ENCODE data around the gene SPATA31D4.
"Not testable (repeated sequence)": the region's sequence is repeated elsewhere in the genome, so short reads cannot be mapped to it uniquely, and the experiment has no call there.

Gene SPATA31D4

DNA sequence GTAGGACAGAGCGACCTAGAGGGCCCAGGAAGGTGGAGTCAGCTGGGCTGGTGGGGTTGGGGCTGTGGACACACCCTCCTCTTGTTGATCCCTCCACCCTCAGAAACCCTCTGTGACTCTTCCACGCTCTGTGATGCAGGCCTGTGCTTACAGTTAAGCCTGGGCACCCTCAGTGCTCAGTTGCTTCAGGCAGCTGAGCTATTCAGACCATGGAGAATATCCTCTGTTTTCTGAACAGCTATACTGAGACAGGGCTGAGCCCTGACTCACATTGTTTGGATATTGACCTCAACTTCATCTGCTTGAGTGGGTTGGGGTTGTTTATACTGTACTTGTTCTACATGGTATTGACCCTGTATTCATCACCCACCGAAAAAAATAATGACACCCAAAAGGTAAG lies at the start of gene SPATA31D4:
SPATA31D4 (plus strand) TSS at position 124 of the 400 bp plus-strand sequence; CDS start at position 210, 86 bp downstream.
- ATAC-seq (replicated peaks); DNase-seq; H3K4me1 Mint-ChIP-seq; H3K27ac Mint-ChIP-seq; H3K27me3 Mint-ChIP-seq; H3K9me3 Mint-ChIP-seq; H3K4me3 Mint-ChIP-seq; H3K36me3 Mint-ChIP-seq: not testable (repeated sequence)

DNA sequence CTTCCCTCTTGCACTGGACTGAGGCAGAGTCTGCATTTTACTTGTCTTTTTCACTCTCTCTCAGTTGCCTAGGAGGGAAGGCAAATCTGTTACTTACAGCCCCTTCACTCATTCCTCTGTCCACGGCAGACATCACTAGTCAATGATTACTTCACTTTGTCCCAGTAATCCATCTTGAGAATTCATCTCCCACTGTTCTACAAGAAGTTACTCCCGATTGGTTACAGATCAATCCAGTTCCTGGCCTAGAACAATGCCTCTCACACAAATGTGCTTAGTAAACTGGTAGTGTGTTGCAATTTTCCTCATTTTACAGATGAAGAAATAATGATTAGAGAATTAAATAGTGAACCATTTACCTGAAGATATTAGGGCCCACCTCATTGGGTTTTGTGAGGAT lies 49.7 kb upstream of the SPATA31D4 start:
- Mint-ChIP-seq H3K9me3 (no peaks in the 10 kb centered on the region), H3K36me3 (no peaks in the 10 kb centered on the region), H3K4me3 (no peak overlapping the region), H3K4me1 (peaks cover 0 to 3% of the 10 kb centered on the region in 2 donors), H3K27ac (no peak overlapping the region), H3K27me3 (peaks cover 0 to 5% of the 10 kb centered on the region in 2 donors)
- ATAC-seq (replicated peaks) (no peak), DNase-seq (no peak)

DNA sequence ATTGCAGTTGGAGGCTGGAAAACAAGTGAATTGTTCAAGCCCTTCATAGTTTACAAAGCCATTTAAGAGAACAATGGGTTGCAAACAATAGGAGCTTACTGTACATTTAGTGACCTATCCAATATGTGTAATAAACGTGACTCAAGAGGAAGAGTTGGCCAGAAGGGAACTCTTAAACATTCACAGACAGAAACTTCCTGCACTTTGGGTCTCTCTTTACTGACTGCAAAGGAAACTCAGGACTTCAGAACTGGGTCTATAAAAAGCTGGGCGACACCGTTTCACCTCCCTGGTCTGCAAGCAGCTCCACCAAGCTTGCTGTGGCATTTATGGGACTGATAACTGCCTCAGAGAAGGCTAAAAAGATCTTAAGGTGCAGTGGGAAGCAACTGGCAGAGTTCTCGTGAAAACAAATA lies 48.7 kb upstream of the SPATA31D4 start:
- H3K4me1 Mint-ChIP-seq = peaks cover 0 to 3% of the 10 kb centered on the region in 2 donors
- H3K27me3 Mint-ChIP-seq = peaks cover 0 to 4% of the 10 kb centered on the region in 2 donors
- no peak for ATAC-seq (replicated peaks)
- H3K9me3 Mint-ChIP-seq = no peaks in the 10 kb centered on the region
- no peak overlapping the region for H3K27ac Mint-ChIP-seq
- no peak for DNase-seq
- no peaks in the 10 kb centered on the region for H3K36me3 Mint-ChIP-seq
- H3K4me3 Mint-ChIP-seq = no peak overlapping the region

DNA sequence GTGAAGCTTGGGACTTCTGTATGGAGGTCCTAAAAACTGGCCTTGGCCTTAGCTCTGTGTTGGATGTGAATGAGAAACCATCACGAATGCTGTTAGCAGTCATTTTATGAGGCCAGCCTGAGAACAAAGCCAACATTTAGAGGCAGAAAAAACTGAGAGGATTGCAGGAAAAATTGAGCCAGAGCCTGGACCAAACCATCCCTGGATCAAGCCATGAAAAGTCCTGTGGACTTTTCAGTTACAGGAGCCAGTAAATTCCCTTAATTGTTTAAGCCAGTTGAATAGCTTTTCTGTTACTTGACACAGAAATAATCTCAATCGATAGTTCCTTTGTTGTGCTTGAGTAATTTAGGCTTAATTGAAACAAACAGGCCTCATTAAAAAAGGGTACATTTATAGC lies 42.6 kb upstream of the SPATA31D4 start:
- ATAC-seq (replicated peaks) (no peak), DNase-seq (no peak)
- Mint-ChIP-seq H3K4me3 (no peak overlapping the region), H3K36me3 (no peaks in the 10 kb centered on the region), H3K4me1 (no peaks in the 10 kb centered on the region), H3K9me3 (no peaks in the 10 kb centered on the region), H3K27ac (no peak overlapping the region), H3K27me3 (peaks cover 0 to 5% of the 10 kb centered on the region in 2 donors)

DNA sequence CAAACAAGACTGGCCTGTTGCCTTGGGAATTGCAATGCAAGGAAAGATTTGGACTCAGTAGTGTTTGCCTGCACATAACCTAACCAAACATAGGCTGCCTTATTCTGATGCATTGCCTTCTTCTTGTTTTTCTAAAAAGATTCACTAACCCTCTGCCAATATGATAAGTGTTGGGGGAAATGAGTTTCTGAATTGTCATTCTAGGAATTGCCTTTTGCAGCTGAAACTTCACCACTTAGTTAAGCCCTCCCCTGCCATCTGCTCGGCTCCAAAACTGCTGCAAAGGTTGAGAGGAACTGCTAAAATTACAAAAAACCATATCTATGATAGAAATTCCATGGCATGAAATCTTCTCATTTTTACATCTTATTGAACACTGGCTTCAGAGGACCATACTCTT lies 41.6 kb upstream of the SPATA31D4 start:
- no peaks in the 10 kb centered on the region for H3K36me3 Mint-ChIP-seq
- no peaks in the 10 kb centered on the region for H3K4me1 Mint-ChIP-seq
- H3K27ac Mint-ChIP-seq = no peak overlapping the region
- no peak for DNase-seq
- no peak overlapping the region for H3K4me3 Mint-ChIP-seq
- no peak for ATAC-seq (replicated peaks)
- no peaks in the 10 kb centered on the region for H3K9me3 Mint-ChIP-seq
- H3K27me3 Mint-ChIP-seq = peaks cover 0 to 5% of the 10 kb centered on the region in 2 donors

DNA sequence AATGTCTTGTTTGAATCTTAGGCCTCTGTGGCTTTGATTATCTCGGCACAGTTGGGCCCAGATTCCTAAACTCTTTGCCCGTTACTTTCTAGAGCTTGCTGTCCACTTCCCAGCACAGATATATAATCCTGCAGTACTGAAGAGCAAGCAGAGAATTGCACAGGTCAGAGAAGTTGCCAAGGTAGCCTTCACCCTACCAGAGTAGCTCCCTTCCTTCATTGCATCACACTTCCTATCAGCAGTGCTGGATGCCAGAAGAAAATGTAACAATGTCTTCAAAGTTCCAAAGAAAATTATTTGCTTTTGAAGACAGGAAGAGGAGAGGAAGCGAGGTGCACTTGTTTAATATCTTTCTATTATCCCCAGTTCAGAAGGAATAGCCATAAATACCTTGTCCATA lies 38.1 kb upstream of the SPATA31D4 start:
- H3K4me3 Mint-ChIP-seq = no peak overlapping the region
- DNase-seq (no peak), ATAC-seq (replicated peaks) (no peak)
- no peak overlapping the region for H3K27ac Mint-ChIP-seq
- H3K4me1 Mint-ChIP-seq = peaks cover 2 to 5% of the 10 kb centered on the region in 2 donors
- no peaks in the 10 kb centered on the region for H3K36me3 Mint-ChIP-seq
- H3K9me3 Mint-ChIP-seq = no peaks in the 10 kb centered on the region
- H3K27me3 Mint-ChIP-seq = peaks cover 0 to 5% of the 10 kb centered on the region in 2 donors

DNA sequence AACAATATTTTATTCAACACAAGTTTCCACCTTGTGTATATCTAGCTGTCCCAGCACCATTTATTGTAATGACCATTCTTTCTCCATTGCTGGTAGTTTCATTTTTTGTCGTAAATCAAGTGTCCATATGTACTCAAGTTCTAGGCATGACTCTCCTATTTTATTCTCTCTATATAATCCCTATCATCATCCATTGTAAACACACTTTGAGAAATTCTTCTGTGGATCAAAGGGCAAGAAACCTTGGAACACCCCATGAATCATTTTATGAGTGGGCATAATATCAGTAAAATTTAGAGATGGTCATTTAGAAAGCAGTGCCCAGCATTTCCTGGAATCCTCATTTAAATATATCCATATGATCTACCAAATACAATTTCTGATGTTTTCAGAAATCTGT lies 35.8 kb upstream of the SPATA31D4 start:
- Mint-ChIP-seq H3K4me1 (peaks cover 6 to 11% of the 10 kb centered on the region in 2 donors), H3K9me3 (no peaks in the 10 kb centered on the region), H3K36me3 (no peaks in the 10 kb centered on the region), H3K4me3 (no peak overlapping the region), H3K27ac (no peak overlapping the region), H3K27me3 (peaks cover 0 to 5% of the 10 kb centered on the region in 2 donors)
- no peak for ATAC-seq (replicated peaks)
- DNase-seq = no peak

DNA sequence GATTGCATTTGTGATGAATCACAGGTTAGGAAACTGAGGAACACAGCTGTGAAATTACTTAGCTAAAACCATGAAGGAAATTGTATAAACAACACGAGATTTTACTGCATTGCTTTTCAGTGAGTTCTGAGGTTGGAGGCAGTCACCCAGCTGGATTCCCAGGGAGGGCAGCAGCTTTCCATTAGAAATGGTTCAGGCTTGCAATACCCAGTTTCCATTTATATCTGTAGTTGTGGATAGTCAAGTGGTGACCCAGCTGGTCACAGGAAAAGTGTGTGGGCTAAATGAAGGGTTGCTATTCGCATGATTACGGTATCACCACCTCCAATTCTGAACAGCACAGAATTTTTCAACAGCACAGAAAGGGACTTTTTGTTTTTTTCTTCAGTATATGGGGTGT lies 34.3 kb upstream of the SPATA31D4 start:
- Mint-ChIP-seq H3K4me3 (no peak overlapping the region), H3K27me3 (peaks cover 0 to 5% of the 10 kb centered on the region in 2 donors), H3K36me3 (no peaks in the 10 kb centered on the region), H3K9me3 (no peaks in the 10 kb centered on the region), H3K27ac (no peak overlapping the region), H3K4me1 (peaks cover 7 to 11% of the 10 kb centered on the region in 2 donors)
- DNase-seq (no peak), ATAC-seq (replicated peaks) (peak in 1 of 2 donors; percentile 27)

DNA sequence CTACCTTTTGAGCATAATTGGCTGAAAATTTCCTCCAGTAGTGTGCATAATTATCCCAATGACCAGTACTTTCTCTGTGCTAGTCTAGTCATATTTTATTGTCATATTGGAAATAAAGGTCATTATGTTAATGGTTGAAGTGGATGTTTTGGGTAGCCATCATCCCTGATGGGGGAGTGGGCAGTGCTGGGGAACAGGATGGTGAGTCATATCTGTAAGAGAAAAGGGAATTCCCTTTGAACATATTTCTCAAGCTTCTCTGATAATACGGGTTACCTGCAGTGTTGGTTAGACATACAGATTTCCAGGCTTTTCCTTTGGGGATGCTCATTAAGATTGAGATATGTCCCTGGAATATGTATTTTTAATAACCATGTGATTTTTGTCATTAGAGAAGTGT lies 33.3 kb upstream of the SPATA31D4 start:
- no peaks in the 10 kb centered on the region for H3K27me3 Mint-ChIP-seq
- H3K36me3 Mint-ChIP-seq = no peaks in the 10 kb centered on the region
- no peak overlapping the region for H3K4me3 Mint-ChIP-seq
- H3K4me1 Mint-ChIP-seq = peaks cover 7 to 11% of the 10 kb centered on the region in 2 donors
- DNase-seq (no peak), ATAC-seq (replicated peaks) (peak; percentile 56 to 78)
- no peaks in the 10 kb centered on the region for H3K9me3 Mint-ChIP-seq
- H3K27ac Mint-ChIP-seq = no peak overlapping the region

DNA sequence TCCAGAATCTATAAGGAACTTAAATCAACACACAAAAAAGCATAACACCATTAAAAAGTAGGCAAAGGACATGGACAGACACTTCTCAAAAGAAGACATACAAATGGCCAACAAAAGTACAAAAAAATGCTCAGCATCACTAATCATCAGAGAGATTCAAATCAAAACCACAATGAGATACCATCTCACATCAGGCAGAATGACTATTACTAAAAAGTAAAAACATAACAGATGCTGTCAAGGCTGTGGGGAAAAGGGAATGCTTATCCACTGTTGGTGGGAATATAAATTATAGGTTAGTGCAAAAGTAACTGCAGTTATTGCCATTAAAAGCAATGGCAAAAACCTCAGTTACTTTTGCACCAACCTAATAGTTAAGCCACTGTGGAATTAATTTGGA lies 32.2 kb upstream of the SPATA31D4 start:
- ATAC-seq (replicated peaks) = no peak
- no peaks in the 10 kb centered on the region for H3K36me3 Mint-ChIP-seq
- DNase-seq = no peak
- H3K4me1 Mint-ChIP-seq = peaks cover 7 to 11% of the 10 kb centered on the region in 2 donors
- no peaks in the 10 kb centered on the region for H3K9me3 Mint-ChIP-seq
- H3K4me3 Mint-ChIP-seq = no peak overlapping the region
- H3K27ac Mint-ChIP-seq = no peak overlapping the region
- no peaks in the 10 kb centered on the region for H3K27me3 Mint-ChIP-seq

DNA sequence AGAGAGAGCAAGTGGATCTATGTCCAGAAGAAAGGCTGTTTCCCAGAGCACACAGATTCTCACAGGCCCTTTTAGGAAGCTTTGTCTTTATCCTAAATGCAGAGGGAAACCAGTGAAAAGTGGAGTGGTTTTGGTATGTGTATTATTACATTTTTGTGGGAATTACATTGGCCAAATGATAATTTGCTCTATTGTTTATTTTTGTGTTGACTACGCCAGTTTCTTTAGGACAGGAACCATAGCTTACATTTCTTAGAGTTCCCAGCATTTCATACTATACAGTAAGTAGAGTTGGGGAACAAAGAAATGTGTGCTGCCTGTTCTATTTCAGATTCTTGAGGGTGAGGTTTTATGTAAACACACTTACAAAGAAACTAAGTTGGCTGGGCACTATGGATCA lies 29.4 kb upstream of the SPATA31D4 start:
- no peaks in the 10 kb centered on the region for H3K36me3 Mint-ChIP-seq
- no peaks in the 10 kb centered on the region for H3K27me3 Mint-ChIP-seq
- H3K27ac Mint-ChIP-seq = no peak overlapping the region
- no peak for ATAC-seq (replicated peaks)
- no peak overlapping the region for H3K4me3 Mint-ChIP-seq
- DNase-seq = no peak
- no peaks in the 10 kb centered on the region for H3K9me3 Mint-ChIP-seq
- H3K4me1 Mint-ChIP-seq = peaks cover 7 to 11% of the 10 kb centered on the region in 2 donors

DNA sequence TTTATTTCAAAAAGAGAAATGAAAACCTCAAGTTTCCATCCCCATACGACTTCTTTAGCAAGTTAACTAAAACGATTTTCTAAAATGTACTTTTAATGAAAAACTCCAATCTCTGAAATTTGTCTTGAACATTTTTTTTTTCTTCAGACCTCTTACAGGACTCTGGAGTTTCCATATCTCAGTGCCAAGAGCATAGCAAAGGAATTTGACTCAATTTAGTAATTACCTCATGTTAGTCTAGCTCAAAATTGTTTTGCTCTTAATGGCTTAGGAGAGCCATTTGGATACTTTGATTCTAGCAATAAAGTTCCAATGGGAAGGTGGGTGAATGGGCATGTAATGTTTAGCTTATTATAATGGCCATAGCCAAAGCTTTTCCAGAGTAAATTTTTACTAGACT lies 26.0 kb upstream of the SPATA31D4 start:
- DNase-seq (no peak), ATAC-seq (replicated peaks) (no peak)
- Mint-ChIP-seq H3K4me1 (peaks cover 0 to 1% of the 10 kb centered on the region in 2 donors), H3K27me3 (no peaks in the 10 kb centered on the region), H3K9me3 (no peaks in the 10 kb centered on the region), H3K27ac (no peak overlapping the region), H3K4me3 (no peak overlapping the region), H3K36me3 (no peaks in the 10 kb centered on the region)

DNA sequence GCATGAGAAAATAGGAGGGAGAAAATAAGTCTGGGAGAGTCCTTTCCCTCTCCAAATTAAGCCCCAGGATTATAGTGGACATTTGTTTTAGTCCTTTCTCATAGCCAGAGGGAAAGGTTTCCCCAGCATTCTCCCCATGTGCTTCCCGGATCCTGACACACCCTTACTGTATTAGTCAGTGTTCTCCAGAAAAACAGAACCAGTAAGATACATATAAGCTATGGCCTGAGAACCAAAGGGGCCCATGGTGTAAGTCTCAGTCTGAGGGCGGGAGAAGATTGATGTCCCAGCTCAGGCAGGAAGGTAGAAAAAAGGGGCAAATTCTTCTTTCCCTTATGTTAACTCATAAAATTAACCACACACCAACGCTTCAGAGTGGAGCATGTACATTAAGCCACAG lies 25.6 kb upstream of the SPATA31D4 start:
- Mint-ChIP-seq H3K36me3 (no peaks in the 10 kb centered on the region), H3K4me1 (peaks cover 0 to 1% of the 10 kb centered on the region in 2 donors), H3K4me3 (no peak overlapping the region), H3K27me3 (no peaks in the 10 kb centered on the region), H3K27ac (no peak overlapping the region), H3K9me3 (no peaks in the 10 kb centered on the region)
- no peak for DNase-seq
- no peak for ATAC-seq (replicated peaks)

DNA sequence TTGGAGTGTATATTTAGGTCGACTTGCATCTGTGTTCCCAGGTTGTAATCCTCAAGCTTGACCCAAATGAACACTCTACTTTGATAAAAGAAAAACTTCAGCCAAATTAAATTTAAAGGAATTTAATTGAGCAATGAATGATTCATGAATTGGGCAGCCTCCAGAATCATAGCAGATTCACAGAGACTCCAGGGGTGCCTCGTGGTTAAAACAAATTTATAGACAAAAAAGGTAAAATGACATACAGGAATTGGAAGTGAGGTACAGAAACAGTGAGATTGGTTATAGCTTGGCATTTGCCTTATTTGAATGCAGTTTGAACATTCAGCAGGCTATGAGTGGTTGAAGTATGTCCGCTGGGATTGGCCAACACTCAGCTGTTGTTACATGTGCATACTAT lies 21.6 kb upstream of the SPATA31D4 start:
- Mint-ChIP-seq H3K27ac (no peak overlapping the region), H3K4me3 (no peak overlapping the region), H3K4me1 (no peaks in the 10 kb centered on the region), H3K9me3 (no peaks in the 10 kb centered on the region), H3K27me3 (no peaks in the 10 kb centered on the region), H3K36me3 (no peaks in the 10 kb centered on the region)
- no peak for ATAC-seq (replicated peaks)
- DNase-seq = no peak

DNA sequence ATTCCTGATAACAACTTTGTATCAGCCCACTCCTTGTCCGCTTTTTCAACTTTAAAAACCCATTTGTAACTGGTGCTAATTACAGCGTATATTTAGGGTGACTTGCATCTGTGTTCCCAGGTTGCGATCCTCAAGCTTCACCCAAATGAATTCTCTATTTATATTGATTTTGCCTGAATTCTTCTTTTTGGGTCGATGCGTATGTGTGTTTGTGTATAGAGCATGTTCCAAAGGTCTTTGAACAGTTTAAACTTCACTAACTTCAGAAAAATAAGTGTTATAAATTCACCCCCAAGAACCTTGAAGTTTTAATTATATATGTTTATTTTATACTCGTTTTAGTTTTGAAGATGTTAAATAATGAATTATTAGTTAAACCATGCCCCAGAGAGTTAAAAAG lies 16.1 kb upstream of the SPATA31D4 start:
- H3K4me1 Mint-ChIP-seq = peaks cover 0 to 7% of the 10 kb centered on the region in 2 donors
- ATAC-seq (replicated peaks) (no peak), DNase-seq (no peak)
- H3K4me3 Mint-ChIP-seq = no peak overlapping the region
- H3K9me3 Mint-ChIP-seq = peaks cover 9 to 11% of the 10 kb centered on the region in 2 donors
- no peak overlapping the region for H3K27ac Mint-ChIP-seq
- H3K36me3 Mint-ChIP-seq = peaks cover 0 to 13% of the 10 kb centered on the region in 2 donors
- peaks cover 15 to 20% of the 10 kb centered on the region in 2 donors for H3K27me3 Mint-ChIP-seq
